HCT116 (cell line): ENCODE measurements around the gene CIAO2B. TPM values are rescaled to one million over a fixed set of nuclear protein-coding genes. Genes with fewer than 3 reads are reported as not detected.

Source experiments
- ATAC-seq: fragments of 200-7000 bp; cut with Tn5 transposase; 2 replicates; pipeline ENCODE4 v1.9.1; 2020; ENCODE audit warnings: mild to moderate bottlenecking, moderate library complexity
- BruUV-seq: library from RNA; stranded (reverse); fragments of 400-500 nt; replicated peaks from 2 replicates; lab custom pipeline; 2021; lab: Mats Ljungman, UMichigan
- CTCF ChIA-PET: fragments of 300-600 bp; sonication (Branson Sonifier 250); formaldehyde crosslinking; loops from one replicate; lab custom pipeline; 2021; ENCODE audit warnings: antibody characterized with exemption; lab: Charles Lee
- POLR2A ChIA-PET: fragments of 300-600, 350-600 bp; sonication (Branson Sonifier 250); formaldehyde crosslinking; loops from one replicate; lab custom pipeline; 2021; ENCODE audit warnings: antibody characterized with exemption; lab: Charles Lee
- RAD21 ChIA-PET, 2 experiments: fragments of 300-600 bp; sonication (Branson Sonifier 250); formaldehyde crosslinking; loops; one replicate each; lab custom pipeline; 2023; ENCODE audit warnings: low total read pairs in 2 of 2; ENCODE audit not compliant: uncharacterized antibody in 2 of 2, unreplicated experiment in 2 of 2, low non-redundant PET in 1 of 2; lab: Charles Lee
- DNase-seq: peaks from one replicate; pipeline ENCODE4 v3.0.0-alpha.2; 2010; ENCODE audit warnings: low read depth, low spot score
- H2AFZ ChIP-seq: fragments of 200-600 bp; shearing (Covaris generic), sonication (generic); 2 replicates; pipeline ENCODE4 v1.6.1; 2017; ENCODE audit warnings: low read depth, mixed run types, mixed read lengths, antibody characterized with exemption, low read length; ENCODE audit not compliant: poor library complexity, severe bottlenecking
- H3K27ac ChIP-seq: 2 replicates; pipeline ENCODE4 v1.5.1; 2012; ENCODE audit warnings: low read depth, low read length
- H3K27me3 ChIP-seq: fragments of 200-600 bp; sonication (generic); 2 replicates; pipeline ENCODE4 v1.6.1; 2016; ENCODE audit warnings: mixed run types, low read length, mixed read lengths; ENCODE audit not compliant: insufficient read depth
- H3K36me3 ChIP-seq, 2 experiments: fragments of 200-500 bp in 1 of 2; fragments of 200-600 bp in 1 of 2; sonication (Bioruptor generic) in 1 of 2; sonication (generic) in 1 of 2; 2 replicates each; pipeline versions ENCODE4 v1.5.1 to v1.6.1; 2014 to 2016; ENCODE audit warnings: low read length in 2 of 2, inconsistent platforms in 1 of 2, mixed read lengths in 1 of 2, mixed run types in 1 of 2; ENCODE audit not compliant: insufficient read depth in 2 of 2, control insufficient read depth in 1 of 2
- H3K4me1 ChIP-seq, 2 experiments: fragments of 200-600 bp in 1 of 2; sonication (generic) in 1 of 2; 2 replicates each; pipeline versions ENCODE4 v1.5.1 to v1.6.1; 2012 to 2017; ENCODE audit warnings: low read length in 2 of 2, inconsistent platforms in 1 of 2, mild to moderate bottlenecking in 1 of 2, mixed read lengths in 1 of 2, mixed run types in 1 of 2, moderate library complexity in 1 of 2; ENCODE audit not compliant: insufficient read depth in 2 of 2, control insufficient read depth in 1 of 2
- H3K4me2 ChIP-seq: fragments of 200-600 bp; sonication (generic); 2 replicates; pipeline ENCODE4 v1.6.1; 2017; ENCODE audit warnings: mixed run types, low read length, mixed read lengths
- H3K4me3 ChIP-seq, 2 experiments: fragments of 200-600 bp in 1 of 2; sonication (generic) in 1 of 2; replicated peaks in 1 of 2; 2 replicates each; pipeline ENCODE4 v1.5.1; 2011 to 2016; ENCODE audit warnings: low read length in 2 of 2, control low read depth in 1 of 2, low read depth in 1 of 2, mild to moderate bottlenecking in 1 of 2, mixed read lengths in 1 of 2, mixed run types in 1 of 2
- H3K79me2 ChIP-seq: fragments of 200-600 bp; sonication (generic); 2 replicates; pipeline ENCODE4 v1.6.1; 2017; ENCODE audit warnings: mild to moderate bottlenecking, mixed run types, low read length, moderate library complexity, mixed read lengths; ENCODE audit not compliant: insufficient read depth
- H3K9ac ChIP-seq: fragments of 200-600 bp; sonication (generic); 2 replicates; pipeline ENCODE4 v1.6.1; 2016; ENCODE audit warnings: low read length, mixed read lengths
- H3K9me2 ChIP-seq: fragments of 200-600 bp; sonication (generic), shearing (Covaris generic); 2 replicates; pipeline ENCODE4 v1.6.1; 2017; ENCODE audit warnings: mixed run types, mild to moderate bottlenecking, moderate library complexity; ENCODE audit not compliant: insufficient read depth
- H3K9me3 ChIP-seq, 2 experiments: fragments of 200-500 bp in 1 of 2; fragments of 200-600 bp in 1 of 2; sonication (Bioruptor generic) in 1 of 2; sonication (generic) in 1 of 2; 2 replicates each; pipeline ENCODE4 v1.6.1; 2014 to 2017; ENCODE audit warnings: low read length in 2 of 2, mixed read lengths in 2 of 2, inconsistent platforms in 1 of 2, low read depth in 1 of 2, mild to moderate bottlenecking in 1 of 2, mixed run types in 1 of 2, moderate library complexity in 1 of 2; ENCODE audit not compliant: control insufficient read depth in 1 of 2, insufficient read depth in 1 of 2
- H4K20me1 ChIP-seq: fragments of 200-600 bp; sonication (generic), shearing (Covaris generic); 2 replicates; pipeline ENCODE4 v1.6.1; 2017; ENCODE audit warnings: mixed run types, mild to moderate bottlenecking, moderate library complexity; ENCODE audit not compliant: insufficient read depth
- EGR1 ChIP-seq: IDR thresholded peaks from 2 replicates; pipeline ENCODE4 v1.6.1; 2012; ENCODE audit warnings: low read depth
- EZH2phosphoT487 ChIP-seq: fragments of 200-600 bp; IDR thresholded peaks from 2 replicates; pipeline ENCODE4 v1.6.1; 2018; ENCODE audit warnings: antibody characterized with exemption, borderline replicate concordance
- FOSL1 ChIP-seq: IDR thresholded peaks from 2 replicates; pipeline ENCODE4 v1.6.1; 2012; ENCODE audit warnings: low read depth
- SIN3A ChIP-seq: IDR thresholded peaks from 2 replicates; pipeline ENCODE4 v1.6.1; 2012; ENCODE audit warnings: low read depth
- SRF ChIP-seq: IDR thresholded peaks from 2 replicates; pipeline ENCODE4 v1.6.1; 2012; ENCODE audit warnings: low read depth
- TCF7L2 ChIP-seq: IDR thresholded peaks from 2 replicates; pipeline ENCODE4 v1.7.0; 2011; ENCODE audit warnings: borderline replicate concordance, inconsistent platforms; ENCODE audit not compliant: insufficient read depth, insufficient read length; ENCODE audit errors: extremely low read depth
- YY1 ChIP-seq: IDR thresholded peaks from 2 replicates; pipeline ENCODE4 v1.6.1; 2011; ENCODE audit warnings: low read length, low read depth, moderate library complexity, mild to moderate bottlenecking; ENCODE audit not compliant: insufficient replicate concordance; ENCODE audit errors: extremely low read depth
- ZBTB33 ChIP-seq: IDR thresholded peaks from 2 replicates; pipeline ENCODE4 v1.6.1; 2011; ENCODE audit warnings: mild to moderate bottlenecking, low read length, moderate library complexity; ENCODE audit not compliant: insufficient replicate concordance; ENCODE audit errors: extremely low read depth
- ZFX ChIP-seq: fragments of 450-650 bp; IDR thresholded peaks from 2 replicates; pipeline ENCODE4 v1.6.1; 2017
- intact Hi-C: fragments of 100-400 bp; cut with micrococcal nuclease; formaldehyde crosslinking; loops from 2 replicates; pipeline ENCODE4 v1.10.0; 2022
- total RNA-seq: library from RNA; stranded (reverse); gene quantifications from one replicate; pipeline ENCODE4 v1.2.1, GENCODE V29; 2021; ENCODE audit not compliant: unreplicated experiment
- TF ChIP-seq, protein P1 (sequence below): IDR thresholded peaks from 2 replicates; pipeline ENCODE4 v1.6.1; 2012; ENCODE audit warnings: low read depth

The CIAO2B gene
- total RNA-seq, 1 experiment from 2014 or later: 113 TPM

DNA sequence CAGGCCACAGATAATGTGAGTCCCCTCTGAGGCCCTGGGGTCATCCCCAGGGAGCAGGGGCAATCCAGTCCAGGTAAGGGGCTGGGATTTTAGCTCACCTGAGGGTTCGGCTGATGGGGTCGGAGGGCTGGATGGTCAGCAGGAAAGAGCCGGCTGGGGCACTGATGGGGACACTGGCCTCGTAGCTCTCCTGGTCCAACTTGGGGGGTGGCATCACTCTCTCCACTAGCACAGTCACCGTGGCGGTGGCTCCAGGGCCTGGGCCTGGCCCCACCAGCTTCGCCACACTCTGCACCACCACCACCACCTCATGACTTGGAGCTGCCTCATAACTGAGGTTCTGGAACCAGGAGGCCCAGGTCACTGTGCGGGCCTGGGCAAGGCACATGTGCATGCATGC lies 22.4 kb downstream of the CIAO2B start:
- ChIA-PET CTCF (no interaction called here), POLR2A (no interaction called here)
- Histone ChIP-seq H3K9me2 (no peaks in the 10 kb centered on the region), H3K27me3 (no peaks in the 10 kb centered on the region), H3K9ac (no peak overlapping the region), H3K27ac (no peak overlapping the region)
- no TSS peak for BruUV-seq
- TF ChIP-seq SRF (no peak), FOSL1 (no peak), ZFX (no peak), ZBTB33 (no peak), SIN3A (no peak), EGR1 (no peak), TCF7L2 (no peak), YY1 (no peak), EZH2phosphoT487 (no peak)
- TF ChIP-seq, protein P1, sequence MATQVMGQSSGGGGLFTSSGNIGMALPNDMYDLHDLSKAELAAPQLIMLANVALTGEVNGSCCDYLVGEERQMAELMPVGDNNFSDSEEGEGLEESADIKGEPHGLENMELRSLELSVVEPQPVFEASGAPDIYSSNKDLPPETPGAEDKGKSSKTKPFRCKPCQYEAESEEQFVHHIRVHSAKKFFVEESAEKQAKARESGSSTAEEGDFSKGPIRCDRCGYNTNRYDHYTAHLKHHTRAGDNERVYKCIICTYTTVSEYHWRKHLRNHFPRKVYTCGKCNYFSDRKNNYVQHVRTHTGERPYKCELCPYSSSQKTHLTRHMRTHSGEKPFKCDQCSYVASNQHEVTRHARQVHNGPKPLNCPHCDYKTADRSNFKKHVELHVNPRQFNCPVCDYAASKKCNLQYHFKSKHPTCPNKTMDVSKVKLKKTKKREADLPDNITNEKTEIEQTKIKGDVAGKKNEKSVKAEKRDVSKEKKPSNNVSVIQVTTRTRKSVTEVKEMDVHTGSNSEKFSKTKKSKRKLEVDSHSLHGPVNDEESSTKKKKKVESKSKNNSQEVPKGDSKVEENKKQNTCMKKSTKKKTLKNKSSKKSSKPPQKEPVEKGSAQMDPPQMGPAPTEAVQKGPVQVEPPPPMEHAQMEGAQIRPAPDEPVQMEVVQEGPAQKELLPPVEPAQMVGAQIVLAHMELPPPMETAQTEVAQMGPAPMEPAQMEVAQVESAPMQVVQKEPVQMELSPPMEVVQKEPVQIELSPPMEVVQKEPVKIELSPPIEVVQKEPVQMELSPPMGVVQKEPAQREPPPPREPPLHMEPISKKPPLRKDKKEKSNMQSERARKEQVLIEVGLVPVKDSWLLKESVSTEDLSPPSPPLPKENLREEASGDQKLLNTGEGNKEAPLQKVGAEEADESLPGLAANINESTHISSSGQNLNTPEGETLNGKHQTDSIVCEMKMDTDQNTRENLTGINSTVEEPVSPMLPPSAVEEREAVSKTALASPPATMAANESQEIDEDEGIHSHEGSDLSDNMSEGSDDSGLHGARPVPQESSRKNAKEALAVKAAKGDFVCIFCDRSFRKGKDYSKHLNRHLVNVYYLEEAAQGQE: no peak
- TF ChIP-seq, all 23 proteins: peak for 0
- intact Hi-C loops: no loop called here
- Histone ChIP-seq H3K4me2 (no peak overlapping the region), H3K36me3 (no peaks in the 10 kb centered on the region), H3K4me1 (peaks cover 0 to 13% of the 10 kb centered on the region in 2 experiments; a peak in 2 of 4 replicates), H3K9me3 (no peaks in the 10 kb centered on the region), H3K4me3 (no peak overlapping the region), H2AFZ (no peak overlapping the region), H3K79me2 (no peaks in the 10 kb centered on the region), H4K20me1 (no peaks in the 10 kb centered on the region)
- DNase-seq: no peak
- RAD21 ChIA-PET: no interaction called here
- no peak for ATAC-seq
